Subcutaneous adipose tissue (tissue), 4 donors: ENCODE measurements around the gene CPM. TPM values are rescaled to one million over a fixed set of nuclear protein-coding genes. Genes with fewer than 3 reads are reported as not detected.

Experiments used
- CTCF ChIP-seq: fragments of 450-650 bp; IDR thresholded peaks from one replicate; pipeline ENCODE4 v1.5.1; 2016; ENCODE audit warnings: low read depth, mild to moderate bottlenecking, control low read depth, antibody characterized with exemption, moderate library complexity
- total RNA-seq, 4 donors: library from RNA; depleted of rRNA; stranded (reverse); fragments of >200 nt; gene quantifications; one replicate each; pipeline ENCODE4 v1.1.0, GENCODE V29; 2016

CPM gene
- total RNA-seq, 4 donors from 2014 or later: 886 to 1,559 (median 1,151) TPM

- TF ChIP-seq CTCF: no peak
Measured at GRCh38 chr12:68899251-68899771, 33.7 kb downstream of the CPM start.

- no peak for TF ChIP-seq CTCF
Measured at GRCh38 chr12:68896881-68897540, 36.0 kb downstream of the CPM start.

- no peak for TF ChIP-seq CTCF
Measured at GRCh38 chr12:68894276-68894855, 38.6 kb downstream of the CPM start.

GRCh38 chr12:68893741-68894140, 39.2 kb downstream of the CPM start:
- no peak for TF ChIP-seq CTCF

GRCh38 chr12:68893201-68893600, 39.8 kb downstream of the CPM start:
- TF ChIP-seq CTCF: no peak

- no peak for TF ChIP-seq CTCF
Measured at GRCh38 chr12:68891141-68891540, 41.8 kb downstream of the CPM start.

GRCh38 chr12:68890701-68891113, 42.3 kb downstream of the CPM start:
- TF ChIP-seq CTCF: no peak
